ENCODE data around the gene CDH23.

Gene CDH23

GRCh38 chr10:71767420-71768035 is 370.8 kb downstream of the CDH23 start:
- no peak for DNase-seq

GRCh38 chr10:71769279-71769823 is 372.6 kb downstream of the CDH23 start:
- peak; percentile 72 for DNase-seq

- DNase-seq, result no peak
Observed at GRCh38 chr10:71770255-71770654, 373.5 kb downstream of the CDH23 start.

GRCh38 chr10:71770789-71771188 is 374.1 kb downstream of the CDH23 start:
- DNase-seq, result peak; percentile 65

- DNase-seq, result no peak
Observed at GRCh38 chr10:71771204-71771603, 374.5 kb downstream of the CDH23 start.

- peak; percentile 42 for DNase-seq
Observed at GRCh38 chr10:71771821-71772617, 375.3 kb downstream of the CDH23 start.

- no peak for DNase-seq
Observed at GRCh38 chr10:71772832-71773220, 376.1 kb downstream of the CDH23 start.

GRCh38 chr10:71773221-71773971 is 376.7 kb downstream of the CDH23 start, which contains the start of gene VSIR:
TSS of gene VSIR (minus strand) at chr10:71773520. CDS start at chr10:71773439, 81 bp downstream.
- DNase-seq, result peak; percentile 90

GRCh38 chr10:71774916-71775702 is 378.4 kb downstream of the CDH23 start:
- DNase-seq, result peak; percentile 62

- DNase-seq, result no peak
Observed at GRCh38 chr10:71776481-71776925, 379.8 kb downstream of the CDH23 start.

GRCh38 chr10:71777213-71777985 is 380.7 kb downstream of the CDH23 start:
- no peak for DNase-seq

- no peak for DNase-seq
Observed at GRCh38 chr10:71778071-71778825, 381.5 kb downstream of the CDH23 start.

GRCh38 chr10:71779641-71780040 is 382.9 kb downstream of the CDH23 start:
- DNase-seq, result no peak

GRCh38 chr10:71780156-71780555 is 383.4 kb downstream of the CDH23 start:
- no peak for DNase-seq

- DNase-seq, result no peak
Observed at GRCh38 chr10:71780719-71781118, 384.0 kb downstream of the CDH23 start.

GRCh38 chr10:71782221-71782916 is 385.6 kb downstream of the CDH23 start:
- DNase-seq, result no peak

GRCh38 chr10:71782917-71783490 is 386.3 kb downstream of the CDH23 start:
- no peak for DNase-seq

GRCh38 chr10:71783917-71784678 is 387.4 kb downstream of the CDH23 start:
- DNase-seq, result no peak

- no peak for DNase-seq
Observed at GRCh38 chr10:71784679-71785272, 388.1 kb downstream of the CDH23 start.
